ENCODE results near the gene C19orf73.
"Not testable (repeated sequence)": the region's sequence is repeated elsewhere in the genome, so short reads cannot be mapped to it uniquely, and the experiment has no call there.

C19orf73 gene

DNA sequence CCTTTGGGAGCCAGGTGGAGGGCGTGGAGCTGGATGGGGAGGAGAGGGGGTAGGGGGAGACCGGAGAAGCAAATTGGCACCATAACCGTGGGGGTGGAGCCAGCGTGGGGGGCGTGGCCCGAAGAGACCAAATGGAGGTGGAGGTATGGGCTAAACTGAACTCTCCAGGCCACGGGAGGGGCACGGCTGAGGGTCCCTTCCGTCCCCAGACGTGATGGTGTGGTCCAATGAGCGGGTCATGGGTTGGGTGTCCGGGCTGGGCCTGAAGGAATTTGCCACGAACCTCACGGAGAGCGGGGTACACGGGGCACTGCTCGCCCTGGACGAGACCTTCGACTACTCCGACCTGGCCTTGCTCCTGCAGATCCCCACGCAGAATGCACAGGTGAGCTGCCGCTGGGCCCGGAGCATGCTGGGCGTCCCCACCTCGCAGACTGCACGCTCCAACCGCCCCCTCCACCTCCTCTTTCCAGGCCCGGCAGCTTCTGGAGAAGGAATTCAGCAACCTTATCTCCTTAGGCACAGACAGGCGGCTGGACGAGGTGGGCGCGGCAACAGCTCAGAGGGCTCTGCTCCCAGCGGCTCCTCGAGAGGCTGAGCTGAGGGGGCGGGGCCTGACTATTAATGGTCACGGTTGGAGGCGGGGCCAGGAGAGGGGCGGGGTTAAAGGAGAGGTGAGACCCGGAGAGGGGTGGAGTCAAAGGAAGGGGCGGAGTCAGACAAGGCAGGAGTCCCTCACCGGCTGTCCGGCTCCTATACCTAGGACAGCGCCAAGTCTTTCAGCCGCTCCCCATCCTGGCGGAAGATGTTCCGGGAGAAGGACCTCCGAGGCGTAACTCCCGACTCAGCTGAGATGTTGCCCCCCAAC lies 30.1 kb upstream of the C19orf73 start:
- DNase-seq (ENCODE audit: low read depth in 2 of 2, low spot score in 1 of 2) = peak; percentile 45 to 59

GRCh38 chr19:49148044-49148682 lies 29.2 kb upstream of the C19orf73 start:
- no peak for DNase-seq (ENCODE audit: low read depth in 2 of 2, low spot score in 1 of 2)

- DNase-seq (ENCODE audit: low read depth in 2 of 2, low spot score in 1 of 2) = not testable (repeated sequence)
Observed at GRCh38 chr19:49146408-49146770, 27.4 kb upstream of the C19orf73 start.

DNA sequence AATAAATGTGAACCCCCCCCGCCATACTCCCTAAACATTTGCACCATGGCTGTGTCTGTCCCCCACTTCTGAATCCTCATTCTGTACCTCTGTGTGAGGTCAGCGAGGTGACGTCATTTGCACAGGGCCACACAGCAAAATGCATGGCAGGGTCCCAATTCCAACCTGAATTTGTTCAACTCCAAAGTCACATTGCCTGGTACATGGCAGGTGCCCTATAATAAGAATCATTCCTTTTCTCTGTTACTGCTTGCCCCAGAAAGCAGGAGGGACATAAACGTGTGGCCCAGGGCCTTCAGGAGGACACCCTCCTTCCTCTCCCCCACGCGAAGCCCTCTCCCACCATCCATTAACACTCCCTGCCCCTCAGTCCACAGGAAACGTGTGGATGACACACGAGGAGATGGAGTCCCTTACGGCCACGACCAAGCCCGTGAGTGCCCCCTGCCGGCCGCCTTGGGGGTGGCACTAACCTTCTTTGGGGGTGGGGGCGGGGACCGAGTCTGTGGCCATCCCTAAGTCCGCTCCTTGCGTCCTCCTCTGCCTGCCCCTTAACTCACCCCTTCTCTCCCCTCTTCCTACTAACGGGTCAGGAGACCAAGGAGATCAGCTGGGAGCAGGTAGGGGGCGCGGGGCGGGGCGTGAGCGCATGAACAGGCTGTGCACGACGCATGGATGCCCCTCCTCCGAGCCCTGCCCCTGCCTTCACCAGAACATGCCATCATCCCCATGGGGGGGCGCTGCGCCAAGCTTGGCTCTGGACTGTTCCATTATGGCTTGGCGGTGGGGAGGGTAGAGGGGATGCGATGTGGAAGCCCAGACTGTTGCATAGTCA lies 26.8 kb upstream of the C19orf73 start:
- DNase-seq (ENCODE audit: low read depth in 2 of 2, low spot score in 1 of 2) = peak; percentile 43 to 74

DNA sequence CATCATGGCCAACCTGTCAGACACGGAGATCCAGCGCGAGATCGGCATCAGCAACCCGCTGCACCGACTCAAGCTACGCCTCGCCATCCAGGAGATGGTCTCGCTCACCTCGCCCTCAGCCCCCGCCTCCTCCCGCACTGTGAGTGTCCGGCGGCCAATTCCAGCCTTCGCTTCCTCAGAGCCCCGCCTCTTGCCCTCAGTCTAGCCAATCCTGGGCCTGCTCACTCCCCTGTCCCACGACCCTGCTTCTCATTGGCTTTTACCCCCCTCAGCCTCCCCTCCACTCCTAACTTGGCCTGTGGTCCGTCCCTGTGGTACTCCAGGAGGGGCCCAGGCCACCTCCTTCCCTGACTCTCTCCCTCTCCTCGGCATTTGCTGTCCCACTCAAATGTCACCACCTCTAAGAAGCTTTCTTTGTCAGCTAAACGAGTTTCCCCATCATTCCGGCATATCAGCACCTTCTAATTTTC lies 24.0 kb upstream of the C19orf73 start:
- DNase-seq (ENCODE audit: low read depth in 2 of 2, low spot score in 1 of 2) = no peak

DNA sequence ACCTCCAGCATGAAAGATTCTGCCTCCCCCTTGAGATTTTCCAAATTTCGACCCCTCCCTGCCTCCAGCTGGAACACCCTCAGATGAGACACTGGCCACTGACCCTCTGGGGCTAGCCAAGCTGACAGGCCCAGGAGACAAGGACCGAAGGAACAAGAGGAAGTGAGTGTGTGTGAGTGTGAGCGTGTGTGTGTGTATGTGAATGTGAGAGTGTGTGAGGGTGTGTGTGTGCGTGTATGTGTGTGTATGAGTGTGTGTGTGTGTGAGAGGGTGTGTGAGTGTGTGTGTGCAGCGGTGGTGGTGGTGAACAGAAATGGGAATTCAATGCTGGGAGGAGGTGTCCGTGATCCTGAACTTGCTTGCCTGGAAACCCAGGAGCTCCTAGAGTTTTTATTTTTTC lies 22.4 kb upstream of the C19orf73 start:
- DNase-seq (ENCODE audit: low read depth in 2 of 2, low spot score in 1 of 2) = no peak

GRCh38 chr19:49140951-49141350 lies 22.0 kb upstream of the C19orf73 start:
- DNase-seq (ENCODE audit: low read depth in 2 of 2, low spot score in 1 of 2) = no peak

DNA sequence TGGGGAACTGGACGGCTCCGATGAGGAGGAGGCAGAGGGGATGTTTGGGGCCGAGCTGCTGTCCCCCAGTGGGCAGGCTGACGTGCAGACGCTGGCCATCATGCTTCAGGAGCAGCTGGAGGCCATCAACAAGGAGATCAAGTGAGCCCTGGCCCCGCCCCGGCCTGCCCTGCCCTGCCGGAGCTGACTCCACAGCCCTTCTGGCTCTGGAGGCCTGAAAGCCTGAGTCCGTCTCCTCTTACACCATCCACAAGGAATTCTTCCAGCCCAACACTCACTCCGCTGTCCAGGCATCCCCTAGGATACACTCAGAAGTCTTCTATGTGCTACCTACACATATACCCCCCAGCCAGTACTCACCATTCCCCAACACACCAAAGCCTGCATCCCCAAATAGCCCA lies 17.8 kb upstream of the C19orf73 start:
- no peak for DNase-seq (ENCODE audit: low read depth in 2 of 2, low spot score in 1 of 2)

- no peak for DNase-seq (ENCODE audit: low read depth in 2 of 2, low spot score in 1 of 2)
Observed at GRCh38 chr19:49135686-49136085, 16.7 kb upstream of the C19orf73 start.

DNA sequence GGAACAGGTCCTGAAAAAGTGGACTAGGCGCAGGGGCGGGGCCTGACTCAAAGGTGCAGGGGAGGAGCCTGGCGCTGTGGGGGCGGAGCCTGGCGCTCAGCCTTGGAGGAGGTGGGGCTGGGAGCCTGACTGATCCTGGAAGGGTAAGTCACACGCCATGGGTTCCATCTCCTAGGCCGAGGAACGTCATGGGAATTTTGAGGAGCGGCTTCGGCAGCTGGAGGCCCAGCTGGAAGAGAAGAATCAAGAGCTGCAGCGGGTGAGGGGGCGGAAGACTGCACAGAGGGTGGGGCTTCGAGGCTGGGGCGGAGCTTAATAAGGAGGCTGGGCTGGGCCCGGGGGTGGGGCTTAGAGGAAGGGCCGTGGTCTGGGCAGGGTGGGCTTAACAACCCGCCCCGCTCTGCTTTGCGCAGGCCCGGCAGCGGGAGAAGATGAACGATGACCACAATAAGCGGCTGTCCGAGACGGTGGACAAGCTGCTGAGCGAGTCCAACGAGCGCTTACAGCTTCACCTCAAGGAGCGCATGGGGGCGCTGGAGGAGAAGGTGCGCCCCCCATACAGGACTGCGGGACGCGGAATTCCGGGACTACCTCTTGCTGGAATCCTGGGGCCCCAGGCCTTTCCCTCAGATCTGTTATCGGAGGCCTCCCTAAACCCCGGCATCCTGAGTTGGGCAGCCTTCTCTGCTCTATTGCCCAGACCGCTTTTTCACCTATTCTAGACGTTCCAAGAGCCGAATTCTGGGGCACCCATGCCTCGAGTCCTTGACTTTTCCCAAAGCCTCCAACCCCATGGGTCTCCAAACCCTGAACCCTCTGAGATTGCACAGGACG lies 14.9 kb upstream of the C19orf73 start:
- no peak for DNase-seq (ENCODE audit: low read depth in 2 of 2, low spot score in 1 of 2)

DNA sequence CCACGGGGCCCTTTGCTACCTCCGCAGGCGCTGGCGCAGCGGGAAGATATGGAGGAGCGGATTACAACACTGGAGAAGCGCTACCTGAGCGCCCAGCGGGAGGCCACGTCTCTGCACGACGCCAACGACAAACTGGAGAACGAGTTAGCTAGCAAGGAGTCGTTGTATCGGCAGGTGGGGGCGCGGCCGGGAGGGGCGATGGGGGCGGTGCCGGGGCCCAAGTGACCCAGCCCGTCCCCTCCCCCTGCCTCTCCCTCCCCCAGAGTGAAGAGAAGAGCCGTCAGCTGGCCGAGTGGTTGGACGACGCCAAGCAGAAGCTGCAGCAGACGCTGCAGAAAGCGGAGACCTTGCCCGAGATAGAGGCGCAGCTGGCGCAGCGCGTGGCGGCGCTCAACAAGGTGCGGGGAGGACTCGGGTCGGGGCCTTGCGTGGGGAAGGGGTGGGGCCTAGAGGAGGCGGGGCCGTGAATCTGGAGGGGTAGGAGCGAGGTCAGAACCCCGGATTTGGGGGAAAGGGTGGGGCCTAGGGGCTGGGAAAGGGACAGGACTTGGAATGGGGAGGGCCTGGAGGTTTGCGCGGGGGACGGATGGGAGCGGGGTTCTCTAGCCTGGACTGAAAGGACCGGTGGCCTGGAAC lies 14.1 kb upstream of the C19orf73 start:
- DNase-seq (ENCODE audit: low read depth in 2 of 2, low spot score in 1 of 2) = no peak

DNA sequence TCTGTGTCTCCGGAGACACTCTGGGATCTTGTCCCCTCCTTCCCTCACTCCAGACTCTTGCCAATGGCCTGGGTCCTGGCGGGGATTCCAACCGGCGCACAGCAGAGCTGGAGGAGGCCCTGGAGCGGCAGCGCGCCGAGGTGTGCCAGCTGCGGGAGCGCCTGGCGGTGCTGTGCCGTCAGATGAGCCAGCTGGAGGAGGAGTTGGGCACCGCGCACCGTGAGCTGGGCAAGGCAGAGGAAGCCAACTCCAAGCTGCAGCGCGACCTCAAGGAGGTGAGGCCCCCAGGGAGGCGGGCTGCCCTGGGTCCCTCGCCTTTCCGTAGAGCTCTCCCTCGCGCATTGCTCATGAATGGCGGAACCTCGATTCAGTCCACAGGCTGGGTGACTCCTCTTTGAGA lies 11.4 kb upstream of the C19orf73 start:
- DNase-seq (ENCODE audit: low read depth in 2 of 2, low spot score in 1 of 2) = no peak

- DNase-seq (ENCODE audit: low read depth in 2 of 2, low spot score in 1 of 2) = no peak
Observed at GRCh38 chr19:49129238-49129583, 10.3 kb upstream of the C19orf73 start.

GRCh38 chr19:49128545-49129237 lies 9.7 kb upstream of the C19orf73 start:
- no peak for DNase-seq (ENCODE audit: low read depth in 2 of 2, low spot score in 1 of 2)

DNA sequence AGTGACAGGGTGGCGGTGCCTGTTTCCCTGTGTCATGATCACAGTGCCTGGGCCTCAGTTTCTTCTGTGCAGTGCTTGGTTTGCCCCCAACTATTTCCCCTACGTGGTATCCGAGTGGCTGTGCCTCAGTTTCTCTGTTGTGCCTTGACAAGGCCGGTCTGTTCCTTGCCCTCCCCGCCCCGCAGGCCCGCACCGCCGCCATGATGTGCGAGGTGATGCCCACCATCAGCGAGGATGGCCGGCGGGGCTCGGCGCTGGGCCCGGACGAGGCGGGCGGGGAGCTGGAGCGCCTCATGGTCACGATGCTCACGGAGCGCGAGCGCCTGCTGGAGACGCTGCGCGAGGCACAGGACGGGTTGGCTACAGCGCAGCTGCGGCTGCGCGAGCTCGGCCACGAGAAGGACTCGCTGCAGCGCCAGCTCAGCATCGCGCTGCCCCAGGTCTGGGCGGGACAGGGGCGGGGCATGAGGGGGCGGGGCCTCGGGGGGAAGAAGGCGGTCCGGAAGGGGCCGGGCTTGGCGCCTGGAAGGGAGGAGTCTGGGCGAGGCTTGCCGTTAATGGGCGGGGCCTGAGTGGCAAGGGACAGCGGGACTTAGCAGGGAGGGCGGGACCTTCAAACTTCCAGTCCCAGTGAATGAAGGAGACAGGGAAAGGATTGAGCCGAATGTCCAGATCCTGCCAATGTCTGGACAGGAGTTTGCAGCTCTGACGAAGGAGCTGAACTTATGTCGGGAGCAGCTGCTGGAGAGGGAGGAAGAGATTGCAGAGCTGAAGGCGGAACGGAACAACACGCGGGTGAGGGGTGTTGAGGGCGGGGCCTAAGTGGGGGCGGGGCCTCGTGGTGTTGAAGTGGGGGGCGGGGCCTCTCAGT lies 9.0 kb upstream of the C19orf73 start:
- peak; percentile 86 for DNase-seq (ENCODE audit: low read depth in 2 of 2, low spot score in 1 of 2)

- not testable (repeated sequence) for DNase-seq (ENCODE audit: low read depth in 2 of 2, low spot score in 1 of 2)
Observed at GRCh38 chr19:49127225-49127624, 8.3 kb upstream of the C19orf73 start.

DNA sequence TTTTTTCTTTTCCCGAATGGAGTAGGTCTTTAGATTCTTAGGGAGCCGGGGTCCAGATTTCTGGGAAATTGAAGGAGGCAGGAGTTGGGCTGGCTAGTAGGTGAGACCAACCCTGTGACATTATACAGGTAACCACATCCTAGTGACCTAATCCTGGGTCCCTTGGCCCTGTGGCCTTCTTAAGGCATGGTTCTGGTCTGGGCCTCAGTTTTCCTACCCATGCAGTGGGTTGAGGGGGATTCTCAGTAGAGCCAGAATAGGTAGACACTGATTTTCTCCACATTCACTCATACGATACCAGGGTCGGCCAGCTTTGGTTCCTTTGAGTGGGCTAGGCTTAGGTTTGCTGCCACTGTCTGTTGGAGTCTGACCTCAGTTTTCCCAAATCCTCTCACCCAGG lies 7.6 kb upstream of the C19orf73 start:
- no peak for DNase-seq (ENCODE audit: low read depth in 2 of 2, low spot score in 1 of 2)

DNA sequence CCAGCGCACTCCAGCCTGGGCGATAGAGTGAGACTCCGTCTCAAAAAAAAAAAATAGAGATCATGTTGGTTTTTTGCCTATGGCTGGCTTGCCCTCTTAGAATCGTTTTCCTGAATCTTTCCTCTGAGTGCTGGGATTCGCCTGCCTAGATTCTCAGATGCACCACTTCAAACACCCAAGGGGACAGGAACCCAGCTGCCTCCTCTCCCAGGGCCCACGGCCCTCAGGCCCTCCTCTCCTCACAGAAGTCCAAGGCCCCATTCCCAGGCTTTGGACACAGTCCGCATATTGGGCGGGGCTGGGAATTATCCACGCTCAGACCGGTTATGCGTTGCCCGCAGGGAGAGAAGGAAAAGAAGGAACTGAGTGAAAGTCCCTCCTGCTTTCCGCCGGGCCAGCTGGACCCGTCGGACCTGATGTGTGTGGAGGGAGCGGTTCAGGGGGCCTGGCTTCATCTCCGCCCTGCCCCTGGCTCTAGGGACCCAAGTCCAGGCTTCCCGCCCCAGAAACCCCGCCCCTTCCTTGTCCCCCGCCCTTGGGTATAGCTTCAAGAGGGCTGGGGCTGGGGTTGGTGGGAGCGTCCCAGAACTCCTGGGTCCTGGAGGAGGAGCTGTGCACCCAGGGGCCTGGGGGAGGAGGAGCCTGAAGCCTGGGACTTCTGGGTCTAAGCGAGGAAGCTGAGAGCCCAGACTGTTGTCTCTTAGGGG lies 6.2 kb upstream of the C19orf73 start:
- DNase-seq (ENCODE audit: low read depth in 2 of 2, low spot score in 1 of 2) = no peak

Measured in stimulated activated CD8-positive, alpha-beta memory T cell treated with anti-CD3 and anti-CD28 coated beads, Interleukin-4, amount 100 ng/mL, for 4 hours (primary cell).